Measurements from ENCODE around the gene CHSY1.

- TF ChIP-seq CTCF (IDR thresholded peaks at IDR 0.05): no peak
- no peak for TF ChIP-seq EZH2 (IDR thresholded peaks at IDR 0.05; ENCODE audit: borderline replicate concordance, insufficient read depth, low read depth, low read length, poor library complexity, severe bottlenecking)
Measured at GRCh38 chr15:101151288-101151687, 100.6 kb downstream of the CHSY1 start.
